Activated effector memory CD4-positive, alpha-beta T cell treated with Interleukin-2 at 50 U/mL for 16 hours (primary cell): ENCODE measurements around the gene RAB34.
A peak's percentile ranks its signal among the peaks of the same experiment; 100 is the strongest.

ENCODE experiments used
- DNase-seq: peaks from one replicate; pipeline ENCODE4 v3.0.0-alpha.2; 2020

The RAB34 gene

DNA sequence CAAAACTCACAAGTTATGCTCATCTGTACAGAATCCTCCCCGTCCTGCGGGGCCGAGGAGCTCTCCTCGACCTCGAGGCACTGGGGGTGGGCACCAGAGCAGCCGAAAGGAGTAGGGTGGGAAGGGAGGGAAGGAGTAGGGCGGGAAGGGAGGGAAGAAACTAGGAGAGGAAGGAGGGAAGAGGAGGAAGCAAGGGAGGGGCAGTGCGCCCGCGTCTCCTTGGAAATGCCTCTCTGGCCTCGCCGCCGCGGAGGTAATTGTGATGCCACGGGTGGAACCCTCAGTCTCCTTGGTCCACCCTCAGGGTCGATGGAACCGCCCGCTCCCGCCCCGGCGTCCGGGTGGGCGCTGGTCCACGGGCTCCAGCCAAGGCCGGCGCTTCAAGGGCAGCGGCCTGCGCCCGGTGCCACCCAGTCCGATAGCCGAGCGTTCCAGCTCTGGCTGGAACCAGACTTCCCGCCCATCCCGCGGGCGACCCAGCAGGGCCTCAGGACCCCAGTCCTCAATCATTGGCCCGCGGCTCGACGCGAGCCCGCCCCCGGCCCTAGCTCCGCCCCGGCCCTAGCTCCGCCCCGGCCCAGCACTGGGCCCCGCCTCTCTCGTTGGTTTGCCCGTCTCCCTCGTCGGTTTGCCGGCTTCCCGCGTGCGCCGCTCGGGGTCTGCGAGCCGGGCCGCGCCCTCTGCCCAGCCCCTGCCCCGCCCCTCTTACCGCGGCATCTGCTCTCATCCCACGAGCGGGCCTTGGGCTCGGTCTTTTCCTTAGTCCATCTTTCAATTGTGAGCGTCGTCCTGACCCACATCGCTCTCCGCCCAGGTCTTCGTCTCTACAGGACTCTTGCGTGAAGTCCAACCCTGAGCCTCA is 6.6 kb downstream of the RAB34 start:
- DNase-seq = peak; percentile 88

DNA sequence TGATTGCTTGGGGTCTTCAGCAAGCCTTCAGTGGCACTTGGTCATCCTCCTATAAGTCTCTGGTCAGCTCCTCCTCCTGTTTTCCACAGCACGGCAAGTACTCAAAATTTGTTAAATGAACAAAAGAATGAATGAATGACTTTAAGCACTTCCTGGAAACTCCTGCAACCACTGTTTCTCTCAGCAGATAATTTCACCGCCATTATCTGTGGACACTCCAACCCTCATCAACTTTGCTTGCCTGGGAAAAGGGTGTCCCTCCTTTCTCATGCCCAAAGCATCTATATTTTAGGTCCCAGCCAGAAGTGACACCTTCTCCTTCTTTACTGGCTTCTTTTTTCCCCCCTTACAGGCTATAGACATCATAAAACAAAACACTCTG is 10.3 kb downstream of the RAB34 start:
- no peak for DNase-seq

DNA sequence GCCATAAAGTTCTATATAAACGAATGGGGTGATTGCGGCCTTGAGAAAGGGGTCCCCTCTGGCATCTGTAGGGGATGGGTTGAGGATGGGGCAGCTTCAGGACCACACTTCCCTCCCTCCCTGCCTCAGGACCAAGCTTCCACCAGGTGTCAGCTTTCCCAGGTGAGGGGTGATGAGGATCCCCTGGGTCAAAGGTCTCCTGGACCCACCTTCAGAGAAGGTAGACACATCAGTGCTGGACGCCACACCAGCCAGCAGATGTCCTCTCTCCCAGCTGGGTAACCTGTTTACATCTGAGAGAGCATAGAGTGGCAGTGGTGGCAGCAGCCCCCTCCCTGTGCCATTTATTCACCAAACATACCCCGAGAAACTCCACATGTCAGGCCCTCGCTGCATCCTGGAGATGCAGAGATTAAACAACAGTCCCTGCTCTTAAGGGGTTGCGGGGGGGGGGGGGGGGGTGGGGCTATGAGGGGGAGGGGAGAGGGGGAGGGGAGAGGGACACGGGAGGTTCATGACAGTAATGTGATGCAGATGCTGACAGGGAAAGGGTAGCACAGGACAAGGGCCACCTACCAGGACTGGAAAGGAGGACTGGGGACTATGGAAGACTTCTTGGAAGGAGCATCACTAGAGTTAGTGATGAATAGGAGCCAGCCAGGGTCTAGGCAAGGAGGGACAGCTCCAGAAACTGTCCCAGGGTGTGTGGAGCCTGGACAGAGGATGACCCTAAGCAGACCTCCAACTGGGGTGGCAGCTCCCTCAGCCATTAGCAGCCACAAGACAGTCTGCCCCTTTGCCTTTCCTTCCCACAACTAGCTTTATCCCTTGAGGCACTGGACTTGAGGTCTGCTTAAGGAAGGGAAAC is 11.0 kb downstream of the RAB34 start:
- DNase-seq = no peak

DNA sequence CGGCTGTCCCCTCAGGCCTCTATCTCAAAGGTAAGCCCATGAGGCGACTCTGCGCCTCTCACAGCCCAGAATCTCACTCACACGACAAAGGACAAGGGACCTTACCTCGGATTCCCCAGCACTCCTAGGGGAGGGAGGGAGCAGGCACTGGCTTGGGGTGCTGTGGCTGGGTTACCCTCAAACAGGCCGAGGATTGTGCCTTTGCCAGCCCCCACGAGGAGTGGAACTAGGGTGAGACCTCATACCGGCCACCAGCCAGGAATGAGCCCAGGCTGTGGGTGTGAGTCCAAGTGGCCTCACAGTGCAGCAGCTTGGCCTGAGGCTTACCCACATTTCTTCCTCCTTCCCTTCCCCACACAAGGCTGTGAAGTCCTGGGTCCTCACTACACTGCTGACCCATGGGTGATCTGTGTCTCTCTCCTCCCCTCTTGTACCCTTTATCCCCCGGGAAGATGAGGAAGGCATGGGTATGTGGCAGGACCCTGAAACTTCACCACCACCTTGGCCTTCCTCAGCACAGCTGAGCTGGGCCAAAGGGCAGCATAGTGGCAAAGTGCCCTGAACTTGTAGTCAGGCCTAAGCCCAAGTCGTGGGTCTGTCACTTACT is 11.8 kb downstream of the RAB34 start:
- DNase-seq = no peak

DNA sequence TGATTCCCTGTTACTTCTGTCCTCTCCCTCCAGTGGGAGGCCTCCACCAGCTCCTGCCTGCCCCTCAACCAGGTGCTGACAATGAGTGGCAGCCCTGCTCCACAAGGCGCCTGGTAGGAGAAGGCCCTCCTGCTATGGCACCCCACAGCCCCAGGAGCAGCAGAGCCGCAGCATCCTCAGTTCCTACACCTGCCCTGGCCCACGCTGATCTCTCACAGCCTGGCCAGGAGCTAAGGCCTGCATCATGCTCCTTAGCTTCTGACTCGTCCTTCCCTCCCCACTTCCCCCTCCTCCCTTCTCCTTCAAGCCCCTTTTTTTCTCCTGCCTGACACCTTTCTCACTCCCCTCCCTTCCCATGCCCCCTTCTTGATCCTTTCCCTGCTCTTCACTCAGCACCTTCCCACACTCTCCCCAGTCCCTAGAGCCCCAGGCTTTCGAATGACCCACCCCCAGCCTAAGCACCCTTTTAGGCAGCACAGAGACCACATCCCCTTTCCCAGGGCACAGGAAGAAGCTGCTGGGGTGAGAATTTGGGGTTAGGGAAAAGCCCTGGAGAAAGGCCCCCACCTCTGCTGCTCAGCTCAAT is 12.5 kb downstream of the RAB34 start:
- no peak for DNase-seq

DNA sequence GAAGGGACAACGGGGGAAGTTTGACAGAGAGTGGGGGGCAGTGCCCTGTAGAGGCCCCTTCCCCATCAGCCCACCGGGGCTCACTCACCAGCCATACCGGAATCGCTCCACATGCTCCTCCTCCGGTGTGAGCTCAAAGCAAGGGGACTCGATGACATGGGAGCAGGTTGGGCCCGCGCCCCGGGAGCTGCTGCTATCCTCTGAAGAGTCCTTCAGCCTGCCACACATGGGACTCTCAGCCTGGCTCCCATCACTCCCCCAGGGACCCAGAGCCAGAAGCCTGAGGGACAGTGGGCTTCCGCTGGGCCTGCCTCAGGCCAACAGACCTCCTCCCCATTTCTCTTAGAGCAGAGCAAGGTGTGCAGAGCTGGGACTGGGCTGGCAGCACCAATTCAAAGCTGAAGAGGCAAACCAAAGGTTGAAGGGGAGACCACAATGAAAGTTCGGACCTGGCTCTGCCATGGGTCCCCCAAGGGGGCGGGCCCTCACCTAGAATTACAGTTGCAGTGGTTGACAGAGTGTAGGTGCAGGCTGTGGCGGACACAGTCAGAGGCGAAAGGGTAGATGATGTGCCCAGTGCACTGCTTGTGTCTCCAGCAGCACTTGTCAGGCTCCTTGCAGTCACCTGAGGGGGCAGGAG is 13.3 kb downstream of the RAB34 start:
- no peak for DNase-seq

DNA sequence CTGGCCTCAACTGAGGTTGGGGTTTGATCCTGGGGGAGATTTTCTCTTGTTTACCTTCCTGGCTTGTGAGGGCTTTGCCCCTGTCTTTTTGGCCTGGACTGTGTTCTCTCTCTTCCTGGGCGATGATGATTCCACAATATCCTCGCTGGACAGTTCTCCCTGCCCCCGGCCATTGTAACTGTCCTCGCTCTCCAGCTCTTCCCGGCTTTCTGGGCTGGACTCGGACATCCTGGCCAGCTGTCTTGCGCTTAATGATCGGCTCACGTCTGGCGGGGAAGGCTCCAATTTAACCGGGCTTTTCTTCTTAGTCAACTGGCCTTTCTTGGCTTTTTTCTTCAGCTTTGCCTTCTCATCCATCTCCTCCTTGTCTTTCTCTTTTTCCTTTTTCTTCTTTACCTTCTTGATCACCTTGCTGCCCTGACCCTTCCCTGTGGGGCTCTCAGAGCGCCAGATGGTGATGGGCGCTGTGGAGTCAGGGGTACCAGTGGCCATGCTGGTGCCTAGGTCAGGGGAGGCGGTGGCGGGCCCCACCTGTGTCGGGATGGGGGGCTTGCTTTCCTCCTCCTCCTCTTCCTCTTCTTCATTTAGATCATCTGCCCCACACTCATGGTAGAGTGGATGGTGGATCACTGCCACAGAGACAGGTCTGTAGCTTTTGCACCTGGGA is 14.0 kb downstream of the RAB34 start:
- DNase-seq = no peak

DNA sequence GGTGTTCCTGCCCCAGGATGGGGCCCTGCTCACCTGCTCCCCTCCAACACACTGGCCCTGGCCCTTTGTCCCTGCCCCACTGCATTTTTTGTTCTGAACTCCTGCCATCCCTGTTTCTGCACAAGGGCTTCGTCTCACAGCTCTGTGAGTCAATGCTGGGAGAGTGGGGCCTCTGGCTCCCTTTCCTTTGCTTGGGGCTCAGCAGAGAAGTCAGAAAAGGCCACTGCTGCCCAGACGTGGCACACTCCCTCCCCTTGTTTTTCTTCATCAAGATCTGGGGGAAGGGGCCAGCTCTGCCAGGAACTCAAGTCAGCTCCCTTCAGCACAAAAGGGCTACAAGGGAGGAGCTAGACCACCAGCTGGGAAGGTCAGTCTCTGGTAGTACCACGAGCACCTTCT is 14.9 kb downstream of the RAB34 start:
- no peak for DNase-seq

DNA sequence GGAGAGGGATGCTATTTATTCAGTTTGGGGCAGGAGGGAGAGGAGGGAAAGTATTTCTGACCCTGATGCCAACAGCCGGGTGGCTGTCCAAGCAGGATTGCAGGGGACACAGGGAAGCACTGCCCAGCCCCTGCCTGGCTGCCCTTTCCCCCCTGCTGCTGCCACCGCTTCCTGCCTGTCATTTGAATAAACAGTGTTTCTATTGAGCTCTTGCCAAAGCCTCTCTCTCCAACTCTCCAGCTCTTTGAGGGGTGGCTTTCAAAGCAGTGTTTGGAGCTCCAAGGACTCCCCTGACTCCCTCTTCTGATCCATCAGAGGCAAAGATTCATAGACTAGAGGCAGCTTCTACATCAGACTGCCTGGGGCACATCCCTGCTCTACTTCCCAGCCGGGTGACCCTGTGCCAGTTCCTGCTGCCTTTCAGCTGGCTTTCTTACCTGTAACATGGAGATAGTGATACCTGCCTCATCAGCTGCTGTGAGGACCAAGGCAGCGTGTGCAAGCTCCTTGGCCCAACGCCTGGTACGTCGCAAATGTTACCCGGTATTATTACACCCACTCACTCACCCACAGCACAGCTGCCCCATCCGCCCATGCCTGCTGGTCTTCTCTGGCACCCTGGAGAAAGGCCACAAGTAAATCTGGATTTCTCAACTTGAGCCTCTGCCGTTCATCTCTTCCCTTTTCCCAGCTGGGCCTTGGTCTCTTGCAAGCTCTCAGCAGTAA is 15.5 kb downstream of the RAB34 start:
- DNase-seq = no peak

DNA sequence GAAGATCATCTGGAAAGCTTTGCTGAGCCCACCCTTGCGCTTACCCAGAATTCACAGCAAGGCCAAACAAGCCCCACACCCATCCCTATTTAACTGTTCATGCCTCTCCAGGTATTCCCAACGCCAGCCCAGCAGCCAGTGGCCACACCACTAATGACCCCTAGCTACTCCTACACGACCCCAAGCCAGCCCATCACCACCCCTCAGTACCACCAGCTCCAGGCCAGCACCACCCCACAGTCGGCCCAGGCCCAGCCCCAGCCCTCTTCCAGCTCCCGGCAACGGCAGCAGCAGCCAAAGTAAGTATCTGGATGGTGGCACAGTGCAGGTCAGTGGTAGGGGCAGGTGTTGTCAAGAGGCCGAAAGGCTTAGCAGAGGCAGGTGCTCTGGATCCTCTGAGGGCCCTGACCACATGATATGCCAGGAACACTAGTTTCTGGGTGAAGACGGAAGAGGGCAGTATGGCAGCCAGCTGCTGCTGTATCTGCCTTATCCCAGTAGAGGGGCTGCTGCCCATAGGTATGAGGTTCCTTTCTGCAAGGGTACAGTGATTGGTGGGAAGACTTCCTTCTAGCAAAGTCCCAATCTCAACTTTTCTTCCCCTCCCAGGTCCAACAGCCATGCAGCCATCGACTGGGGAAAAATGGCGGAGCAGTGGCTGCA is 16.7 kb downstream of the RAB34 start:
- no peak for DNase-seq

DNA sequence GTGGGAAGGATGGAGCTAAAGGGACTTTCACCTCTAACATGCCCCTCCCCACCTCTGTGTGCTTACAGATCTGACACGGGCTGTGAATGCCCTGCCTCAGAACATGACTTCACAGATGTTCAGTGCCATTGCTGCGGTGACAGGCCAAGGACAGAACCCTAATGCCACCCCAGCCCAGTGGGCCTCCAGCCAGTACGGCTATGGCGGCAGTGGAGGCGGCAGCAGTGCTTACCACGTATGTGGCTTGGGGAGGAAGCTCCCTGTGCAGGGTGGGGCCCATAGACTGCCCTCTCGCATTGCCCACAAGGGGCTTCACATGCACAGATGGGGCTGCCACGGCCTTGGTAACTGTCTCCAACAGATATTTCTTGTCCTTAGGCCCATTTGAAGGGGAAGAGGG is 17.4 kb downstream of the RAB34 start:
- no peak for DNase-seq

DNA sequence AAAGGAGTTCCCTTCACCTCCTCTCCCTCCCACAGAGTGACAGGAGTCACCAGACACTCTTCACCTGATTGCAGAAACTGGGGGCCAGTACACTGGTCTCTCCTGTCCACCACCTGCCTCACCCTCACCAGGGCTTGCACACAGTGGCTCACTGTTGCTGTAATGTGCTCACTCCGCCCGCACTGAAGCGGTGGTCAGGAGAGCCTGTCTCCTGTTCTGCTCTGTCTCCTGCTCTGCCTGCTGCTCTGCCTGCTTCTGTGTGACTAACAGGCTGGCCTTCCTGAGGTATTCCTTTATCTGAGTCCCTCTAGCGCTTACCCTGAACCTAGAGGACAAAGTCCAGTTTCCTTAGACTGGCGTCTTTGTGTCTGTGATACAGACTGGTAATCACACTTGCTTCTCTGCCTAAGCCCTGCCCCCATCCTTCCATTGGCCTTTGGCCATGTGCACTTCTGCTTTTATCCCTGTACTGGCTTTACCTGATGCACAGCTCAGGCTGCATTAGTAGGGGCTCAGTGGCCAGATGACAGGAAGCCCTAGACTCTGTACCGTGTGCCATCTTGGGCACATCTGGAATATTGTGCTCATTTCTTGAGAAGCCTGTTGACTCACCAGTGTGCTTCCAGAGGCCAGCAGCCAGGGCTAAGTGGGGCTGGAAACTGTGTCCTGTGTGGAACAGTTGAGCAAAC is 19.3 kb downstream of the RAB34 start:
- no peak for DNase-seq

DNA sequence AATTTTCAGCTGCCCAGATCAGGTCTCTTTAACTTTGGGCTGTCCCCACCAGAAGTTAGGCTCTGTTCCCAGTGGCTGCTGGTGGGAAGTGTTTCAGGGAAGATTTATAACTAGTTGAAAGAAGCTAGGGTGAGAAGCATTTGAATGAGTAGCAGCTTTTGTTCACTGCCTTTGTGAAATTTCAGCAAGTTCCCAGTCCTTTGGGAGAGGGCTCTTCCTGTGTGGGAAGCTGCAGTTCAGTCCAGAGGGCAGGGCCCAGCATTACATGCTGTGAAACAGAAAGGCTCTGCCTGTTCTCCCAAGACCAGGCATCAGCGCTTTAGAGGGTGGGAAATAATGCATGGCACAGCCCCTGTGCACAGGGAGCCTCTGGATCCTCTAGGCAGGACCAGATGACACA is 23.8 kb downstream of the RAB34 start:
- DNase-seq = no peak

DNA sequence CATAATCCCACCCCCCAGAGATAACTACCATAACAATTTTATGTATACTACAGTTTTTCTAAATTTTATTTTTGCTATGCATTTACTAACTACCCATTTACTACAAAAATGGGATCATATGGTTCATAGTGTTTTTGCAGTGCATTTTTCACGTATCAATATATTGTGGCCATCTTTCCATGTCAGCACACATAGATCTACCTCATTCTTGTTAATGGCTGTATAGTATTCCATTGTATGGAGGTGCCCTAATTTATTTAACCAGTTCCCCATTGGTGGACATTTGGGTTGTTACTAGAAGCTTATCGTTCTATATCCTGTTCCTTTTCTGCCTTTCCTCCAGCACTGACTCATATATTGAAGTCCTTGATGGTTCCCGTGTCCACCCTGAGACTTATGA is 28.7 kb downstream of the RAB34 start:
- DNase-seq = no peak

DNA sequence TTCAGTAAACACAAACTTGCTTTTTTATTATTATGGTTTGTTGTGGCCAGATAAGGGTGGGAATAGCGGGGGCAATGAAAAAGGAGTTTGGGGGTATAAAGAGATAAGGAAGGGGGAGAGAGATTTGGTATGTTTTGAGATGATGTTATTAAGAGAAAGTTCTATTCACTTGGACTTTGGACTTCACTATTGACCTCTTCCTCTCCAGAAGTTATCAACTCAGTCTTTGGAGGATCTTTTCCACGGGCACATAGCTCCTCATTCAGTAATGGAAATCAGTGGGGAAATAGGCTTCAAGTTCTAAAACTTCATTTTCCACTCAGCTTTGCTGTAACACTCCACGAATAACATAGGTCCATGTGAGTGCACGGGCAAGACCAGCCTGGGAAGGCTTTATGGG is 29.2 kb downstream of the RAB34 start:
- no peak for DNase-seq

DNA sequence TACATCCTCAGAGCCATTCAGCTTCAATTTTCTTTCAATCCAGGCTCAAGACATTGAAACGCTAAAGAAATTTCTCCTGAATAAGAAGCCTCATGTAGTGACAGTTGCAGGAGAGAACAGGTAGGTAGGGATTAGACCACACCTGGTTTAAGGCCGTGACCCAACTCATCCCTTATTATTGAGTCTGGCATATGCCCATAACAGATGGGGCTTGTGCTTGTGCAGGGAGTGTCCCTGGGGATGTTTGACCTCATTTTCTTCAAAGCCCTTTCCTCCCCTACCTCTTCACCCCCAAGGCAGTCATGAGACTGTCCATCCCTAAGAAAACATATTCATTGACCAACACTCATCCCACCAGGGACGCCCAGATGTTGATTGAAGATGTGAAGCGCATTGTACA is 31.4 kb downstream of the RAB34 start:
- no peak for DNase-seq

DNA sequence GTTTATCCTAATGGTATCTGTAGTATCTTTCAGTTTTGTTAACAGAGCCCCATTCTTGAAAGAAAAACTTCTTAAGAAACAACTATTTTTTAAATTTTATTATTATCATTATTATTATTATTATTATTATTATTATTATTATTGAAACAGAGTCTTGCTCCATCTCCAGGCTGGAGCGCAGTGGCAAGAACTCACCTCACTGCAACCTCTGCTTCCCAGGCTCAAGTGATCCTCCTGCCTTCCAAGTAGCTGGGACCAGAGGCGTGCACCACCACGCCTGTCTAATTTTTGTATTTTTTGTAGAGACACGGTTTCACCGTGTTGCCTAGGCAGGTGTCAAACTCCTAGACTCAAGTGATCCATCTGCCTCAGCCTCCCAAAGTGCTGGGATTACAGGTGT is 32.3 kb downstream of the RAB34 start:
- no peak for DNase-seq

DNA sequence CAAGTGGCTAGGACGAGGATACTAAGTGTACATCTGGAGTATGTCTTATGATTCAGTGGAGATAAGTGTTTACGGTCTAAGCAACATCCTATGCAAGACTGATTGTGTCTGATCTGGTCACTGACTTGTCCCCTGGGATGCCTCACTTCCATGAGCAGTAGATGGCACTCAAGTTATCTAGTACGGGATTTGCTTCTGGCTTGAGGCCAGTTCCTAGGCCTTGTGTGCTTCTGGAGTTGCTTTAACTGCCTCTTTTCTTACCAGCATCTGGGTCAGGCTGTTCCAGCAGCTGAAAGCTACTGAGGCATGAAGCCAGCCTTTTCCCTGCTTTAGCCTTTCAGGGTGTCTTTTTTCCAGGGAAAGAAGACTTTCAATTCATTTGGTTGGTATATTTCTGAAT is 32.7 kb downstream of the RAB34 start:
- no peak for DNase-seq

DNA sequence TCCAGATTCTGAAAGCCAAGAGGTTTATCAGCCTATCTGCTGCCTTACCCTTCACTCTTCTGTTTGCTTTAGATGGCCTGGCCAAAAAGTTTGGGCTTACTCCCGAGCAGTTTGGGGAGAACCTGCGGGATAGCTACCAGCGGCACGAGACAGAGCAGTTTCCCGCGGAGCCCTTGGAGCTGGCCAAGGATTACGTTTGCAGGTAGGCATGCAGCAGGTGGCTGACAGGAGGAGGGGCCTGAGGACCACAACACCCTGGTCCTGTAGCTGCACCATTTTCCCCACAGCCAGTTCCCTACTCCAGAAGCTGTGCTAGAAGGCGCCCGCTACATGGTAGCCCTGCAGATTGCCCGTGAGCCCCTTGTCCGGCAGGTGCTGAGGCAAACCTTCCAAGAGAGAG is 35.0 kb downstream of the RAB34 start:
- DNase-seq = no peak

DNA sequence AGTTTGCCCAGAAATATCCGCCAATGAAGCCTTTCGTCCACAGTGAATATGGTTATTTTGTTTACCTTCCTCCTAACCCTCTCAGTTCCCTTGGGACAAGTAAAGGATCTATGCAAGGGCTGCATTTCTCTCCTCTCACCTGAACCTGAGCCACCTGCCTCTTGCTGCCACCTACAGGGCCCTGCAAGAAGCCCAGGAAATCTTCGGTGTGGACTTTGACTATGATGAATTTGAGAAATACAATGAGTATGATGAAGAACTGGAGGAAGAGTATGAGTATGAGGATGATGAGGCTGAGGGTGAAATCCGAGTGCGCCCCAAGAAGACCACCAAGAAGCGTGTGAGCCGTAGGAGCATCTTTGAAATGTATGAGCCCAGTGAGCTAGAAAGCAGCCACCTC is 41.7 kb downstream of the RAB34 start:
- DNase-seq = no peak
